ENCODE data around the gene TRAF3IP1. TPM values are rescaled to one million over a fixed set of nuclear protein-coding genes. Genes with fewer than 3 reads are reported as not detected.

Gene TRAF3IP1
- total and polyA plus RNA-seq, 2 of the 13 experiments (the other 11 are each of a cell fraction or from before 2014, with no cell fraction given): 4.1 to 12.9 TPM

DNA sequence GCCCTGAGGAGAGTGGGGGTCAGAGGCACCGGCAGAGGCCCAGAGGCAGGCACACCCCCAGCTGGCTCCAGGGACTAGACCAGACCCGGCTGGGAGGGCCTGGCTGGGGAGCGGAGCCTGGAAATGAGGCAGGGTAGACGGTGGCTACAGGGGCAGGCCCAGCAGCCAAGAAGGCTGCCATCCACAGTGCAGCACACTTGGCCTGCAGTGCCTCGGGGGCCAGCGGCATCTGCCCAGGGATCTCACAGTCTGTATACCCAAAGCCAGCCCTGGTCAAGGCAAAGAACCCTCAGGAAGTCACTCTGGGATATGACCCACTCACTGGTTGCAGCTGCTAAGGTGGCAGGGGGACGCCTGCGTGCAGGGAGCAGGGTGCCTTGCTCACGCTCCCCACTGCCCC, 49.7 kb upstream of the TRAF3IP1 start:
- in situ Hi-C loops (cut with HindIII; ENCODE audit: extremely low pct_ligation_motif_present, low pct_unique_long_range_greater_than_20kb): no loop called here
- WGBS (ENCODE audit: low lambda C conversion rate): 100% methylated on average over 3 of the region's 9 CpGs

DNA sequence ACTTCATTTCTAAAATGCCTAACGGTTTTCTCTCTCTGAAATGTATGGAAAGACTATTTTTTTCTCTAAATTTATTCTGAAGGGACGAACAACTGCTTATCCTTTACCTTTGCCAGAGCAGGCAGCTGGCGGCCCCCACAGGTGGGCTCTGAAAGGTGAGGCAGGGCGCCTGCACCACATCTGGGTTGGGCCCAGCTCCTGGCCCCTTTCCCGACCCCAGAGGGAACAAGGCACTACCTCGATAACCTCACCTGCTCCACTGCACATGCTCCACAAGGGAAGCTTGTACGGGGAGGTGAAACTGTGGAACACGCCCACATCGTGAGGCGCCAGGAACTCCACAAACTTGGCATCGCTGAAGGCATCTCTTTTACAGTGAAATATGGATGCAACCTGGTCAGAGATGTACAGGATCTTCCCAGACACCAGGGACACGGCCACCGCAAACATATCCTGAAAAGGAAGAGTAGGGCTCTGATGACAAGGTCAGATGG, 49.2 kb upstream of the TRAF3IP1 start:
- H3K4me2 ChIP-seq (ENCODE audit: low read depth, low read length): no peak overlapping the region
- DNase-seq (ENCODE audit: low spot score): no peak
- ChIA-PET POLR2A (interaction anchor here (0.7 kb wide), 1 partner anchor 14 kb away, joined by 3 read pairs; no protein-coding TSS in a partner anchor), CTCF (ENCODE audit: low intra/inter-chr PET ratio, low total read pairs) (no interaction called here)
- H2AFZ ChIP-seq (ENCODE audit: low read length): no peak overlapping the region
- no peak for ATAC-seq
- in situ Hi-C loops (cut with HindIII; ENCODE audit: extremely low pct_ligation_motif_present, low pct_unique_long_range_greater_than_20kb): no loop called here
- no peak for FAIRE-seq
- WGBS (ENCODE audit: low lambda C conversion rate): 94% methylated on average over 13 of the region's 13 CpGs
- BruUV-seq (replicated peaks): no TSS peak
- no peaks in the 10 kb centered on the region for H3K79me2 ChIP-seq (ENCODE audit: insufficient read depth, low read length)
- H4K20me1 ChIP-seq (ENCODE audit: insufficient read depth, low read length): no peaks in the 10 kb centered on the region
- no peak overlapping the region for H3K9ac ChIP-seq (ENCODE audit: insufficient read depth, low read depth, low read length)
- H3K36me3 ChIP-seq (replicated peaks in 1 of 2; ENCODE audit: control insufficient read depth in 1 of 2, insufficient read depth in 2 of 2, low read length in 2 of 2): peaks cover 51 to 85% of the 10 kb centered on the region in 2 experiments
- H3K4me3 ChIP-seq (replicated peaks in 1 of 3; ENCODE audit: insufficient read depth in 1 of 3, low read depth in 2 of 3, low read length in 3 of 3): no peak overlapping the region
- H3K4me1 ChIP-seq (ENCODE audit: insufficient read depth, low read length): peaks cover 22% of the 10 kb centered on the region
- intact Hi-C loops (cut with micrococcal nuclease; ENCODE audit: unreplicated experiment): no loop called here
- H3K9me3 ChIP-seq (ENCODE audit: low read length): no peaks in the 10 kb centered on the region
- no peak overlapping the region for H3K27ac ChIP-seq (ENCODE audit: extremely low read length, insufficient read depth, low read length)
- no peaks in the 10 kb centered on the region for H3K27me3 ChIP-seq (ENCODE audit: control insufficient read depth in 1 of 2, insufficient read depth in 2 of 2, low read length in 2 of 2)
- TF ChIP-seq MBNL3 (CRISPR knock-in tag; conservative IDR thresholded peaks at IDR 0.05) (no peak), PCBP2 (optimal IDR thresholded peaks at IDR 0.05; ENCODE audit: low read depth, low read length, poor library complexity, severe bottlenecking) (no peak), FLYWCH1 (CRISPR knock-in tag; IDR thresholded peaks at IDR 0.05) (no peak), HDAC1 (CRISPR knock-in tag; IDR thresholded peaks at IDR 0.05) (no peak), SKIL (CRISPR knock-in tag; IDR thresholded peaks at IDR 0.05; ENCODE audit: borderline replicate concordance) (no peak)
- TF ChIP-seq, protein P1, sequence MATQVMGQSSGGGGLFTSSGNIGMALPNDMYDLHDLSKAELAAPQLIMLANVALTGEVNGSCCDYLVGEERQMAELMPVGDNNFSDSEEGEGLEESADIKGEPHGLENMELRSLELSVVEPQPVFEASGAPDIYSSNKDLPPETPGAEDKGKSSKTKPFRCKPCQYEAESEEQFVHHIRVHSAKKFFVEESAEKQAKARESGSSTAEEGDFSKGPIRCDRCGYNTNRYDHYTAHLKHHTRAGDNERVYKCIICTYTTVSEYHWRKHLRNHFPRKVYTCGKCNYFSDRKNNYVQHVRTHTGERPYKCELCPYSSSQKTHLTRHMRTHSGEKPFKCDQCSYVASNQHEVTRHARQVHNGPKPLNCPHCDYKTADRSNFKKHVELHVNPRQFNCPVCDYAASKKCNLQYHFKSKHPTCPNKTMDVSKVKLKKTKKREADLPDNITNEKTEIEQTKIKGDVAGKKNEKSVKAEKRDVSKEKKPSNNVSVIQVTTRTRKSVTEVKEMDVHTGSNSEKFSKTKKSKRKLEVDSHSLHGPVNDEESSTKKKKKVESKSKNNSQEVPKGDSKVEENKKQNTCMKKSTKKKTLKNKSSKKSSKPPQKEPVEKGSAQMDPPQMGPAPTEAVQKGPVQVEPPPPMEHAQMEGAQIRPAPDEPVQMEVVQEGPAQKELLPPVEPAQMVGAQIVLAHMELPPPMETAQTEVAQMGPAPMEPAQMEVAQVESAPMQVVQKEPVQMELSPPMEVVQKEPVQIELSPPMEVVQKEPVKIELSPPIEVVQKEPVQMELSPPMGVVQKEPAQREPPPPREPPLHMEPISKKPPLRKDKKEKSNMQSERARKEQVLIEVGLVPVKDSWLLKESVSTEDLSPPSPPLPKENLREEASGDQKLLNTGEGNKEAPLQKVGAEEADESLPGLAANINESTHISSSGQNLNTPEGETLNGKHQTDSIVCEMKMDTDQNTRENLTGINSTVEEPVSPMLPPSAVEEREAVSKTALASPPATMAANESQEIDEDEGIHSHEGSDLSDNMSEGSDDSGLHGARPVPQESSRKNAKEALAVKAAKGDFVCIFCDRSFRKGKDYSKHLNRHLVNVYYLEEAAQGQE (IDR thresholded peaks at IDR 0.05; ENCODE audit: borderline replicate concordance in 1 of 2, low read depth in 1 of 2, low read length in 2 of 2): no peak

More for the DNA sequence above, 49.7 kb upstream of the TRAF3IP1 start:
- POLR2A ChIA-PET: no interaction called here
- Histone ChIP-seq H3K4me3 (replicated peaks in 1 of 3; ENCODE audit: insufficient read depth in 1 of 3, low read depth in 2 of 3, low read length in 3 of 3) (no peak overlapping the region), H2AFZ (ENCODE audit: low read length) (no peak overlapping the region), H3K9me3 (ENCODE audit: low read length) (no peaks in the 10 kb centered on the region), H3K79me2 (ENCODE audit: insufficient read depth, low read length) (no peaks in the 10 kb centered on the region), H3K36me3 (replicated peaks in 1 of 2; ENCODE audit: control insufficient read depth in 1 of 2, insufficient read depth in 2 of 2, low read length in 2 of 2) (peaks cover 51 to 81% of the 10 kb centered on the region in 2 experiments), H3K27ac (ENCODE audit: extremely low read length, insufficient read depth, low read length) (no peak overlapping the region), H3K4me2 (ENCODE audit: low read depth, low read length) (no peak overlapping the region), H3K9ac (ENCODE audit: insufficient read depth, low read depth, low read length) (no peak overlapping the region), H3K4me1 (ENCODE audit: insufficient read depth, low read length) (peaks cover 22% of the 10 kb centered on the region), H3K27me3 (ENCODE audit: control insufficient read depth in 1 of 2, insufficient read depth in 2 of 2, low read length in 2 of 2) (no peaks in the 10 kb centered on the region), H4K20me1 (ENCODE audit: insufficient read depth, low read length) (no peaks in the 10 kb centered on the region)
- CTCF ChIA-PET (ENCODE audit: low intra/inter-chr PET ratio, low total read pairs): no interaction called here
- DNase-seq (ENCODE audit: low spot score) (no peak), FAIRE-seq (no peak), ATAC-seq (no peak)
- TF ChIP-seq NR2F1 (CRISPR knock-in tag; IDR thresholded peaks at IDR 0.05) (no peak), AGO2 (optimal IDR thresholded peaks at IDR 0.05; ENCODE audit: low read depth, low read length) (peak; percentile 40), KLF6 (CRISPR knock-in tag; IDR thresholded peaks at IDR 0.05) (no peak), ZNF205 (CRISPR knock-in tag; IDR thresholded peaks at IDR 0.05) (no peak)
- TF ChIP-seq, protein P2, sequence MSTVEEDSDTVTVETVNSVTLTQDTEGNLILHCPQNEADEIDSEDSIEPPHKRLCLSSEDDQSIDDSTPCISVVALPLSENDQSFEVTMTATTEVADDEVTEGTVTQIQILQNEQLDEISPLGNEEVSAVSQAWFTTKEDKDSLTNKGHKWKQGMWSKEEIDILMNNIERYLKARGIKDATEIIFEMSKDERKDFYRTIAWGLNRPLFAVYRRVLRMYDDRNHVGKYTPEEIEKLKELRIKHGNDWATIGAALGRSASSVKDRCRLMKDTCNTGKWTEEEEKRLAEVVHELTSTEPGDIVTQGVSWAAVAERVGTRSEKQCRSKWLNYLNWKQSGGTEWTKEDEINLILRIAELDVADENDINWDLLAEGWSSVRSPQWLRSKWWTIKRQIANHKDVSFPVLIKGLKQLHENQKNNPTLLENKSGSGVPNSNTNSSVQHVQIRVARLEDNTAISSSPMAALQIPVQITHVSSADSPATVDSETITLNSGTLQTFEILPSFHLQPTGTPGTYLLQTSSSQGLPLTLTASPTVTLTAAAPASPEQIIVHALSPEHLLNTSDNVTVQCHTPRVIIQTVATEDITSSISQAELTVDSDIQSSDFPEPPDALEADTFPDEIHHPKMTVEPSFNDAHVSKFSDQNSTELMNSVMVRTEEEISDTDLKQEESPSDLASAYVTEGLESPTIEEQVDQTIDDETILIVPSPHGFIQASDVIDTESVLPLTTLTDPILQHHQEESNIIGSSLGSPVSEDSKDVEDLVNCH (CRISPR knock-in tag; IDR thresholded peaks at IDR 0.05): no peak
- no TSS peak for BruUV-seq (replicated peaks)
- intact Hi-C loops (cut with micrococcal nuclease; ENCODE audit: unreplicated experiment): no loop called here
